HepG2 (cell line): ENCODE measurements around the gene ARHGAP15. TPM values are rescaled to one million over a fixed set of nuclear protein-coding genes. Genes with fewer than 3 reads are reported as not detected.

Source experiments
- ATAC-seq: fragments of 200-7000 bp; cut with Tn5 transposase; 3 replicates; pipeline ENCODE4 v1.9.1; 2020; ENCODE audit warnings: mild to moderate bottlenecking, moderate library complexity
- BruUV-seq: library from RNA; stranded (reverse); fragments of 400-500 nt; replicated peaks from 2 replicates; lab custom pipeline; 2021; lab: Mats Ljungman, UMichigan
- CTCF ChIA-PET: fragments of 300-600 bp; formaldehyde crosslinking; extraction: SDS; loops from one replicate; lab custom pipeline; 2021; ENCODE audit warnings: low total read pairs, inconsistent platforms, low intra/inter-chr PET ratio; lab: Yijun Ruan, JAX
- POLR2A ChIA-PET: fragments of 350-600 bp; sonication (Branson Sonifier 250); formaldehyde crosslinking; loops from one replicate; lab custom pipeline; 2020; ENCODE audit warnings: antibody characterized with exemption, inconsistent platforms; lab: Yijun Ruan, JAX
- DNase-seq: peaks from one replicate; pipeline ENCODE4 v3.0.0-alpha.2; 2015; ENCODE audit warnings: low spot score
- FAIRE-seq: peaks from 3 replicates; lab custom pipeline; 2011; peaks lifted over from hg19 to GRCh38; lab: Jason Lieb, UNC
- H2AFZ ChIP-seq: one replicate; pipeline ENCODE4 v1.6.1; 2011; ENCODE audit warnings: low read length, inconsistent platforms
- H3K27ac ChIP-seq: fragments of 300-600 bp; 3 replicates; pipeline ENCODE4 v1.8.0; 2011; ENCODE audit warnings: mixed run types, mild to moderate bottlenecking, mixed read lengths, low read length, inconsistent platforms; ENCODE audit not compliant: insufficient read depth; ENCODE audit errors: extremely low read length
- H3K27me3 ChIP-seq, 2 experiments: fragments of 200-600 bp in 1 of 2; 2 replicates in 1 of 2; 3 replicates in 1 of 2; pipeline versions ENCODE4 v1.6.0 to v1.8.0; 2011; ENCODE audit warnings: low read length in 2 of 2, mild to moderate bottlenecking in 2 of 2, moderate library complexity in 2 of 2, inconsistent platforms in 1 of 2; ENCODE audit not compliant: insufficient read depth in 2 of 2, control insufficient read depth in 1 of 2
- H3K36me3 ChIP-seq, 2 experiments: fragments of 200-600 bp in 1 of 2; replicated peaks in 1 of 2; 2 replicates in 1 of 2; 3 replicates in 1 of 2; pipeline versions ENCODE4 v1.5.1 to v1.8.0; 2011; ENCODE audit warnings: low read length in 2 of 2, inconsistent platforms in 1 of 2; ENCODE audit not compliant: insufficient read depth in 2 of 2, control insufficient read depth in 1 of 2
- H3K4me1 ChIP-seq: 2 replicates; pipeline ENCODE4 v1.5.1; 2012; ENCODE audit warnings: low read length, inconsistent platforms; ENCODE audit not compliant: insufficient read depth
- H3K4me2 ChIP-seq: 2 replicates; pipeline ENCODE4 v1.6.0; 2011; ENCODE audit warnings: low read depth, low read length, inconsistent platforms
- H3K4me3 ChIP-seq, 3 experiments: fragments of 200-600 bp in 1 of 3; sonication (generic), shearing (Covaris generic) in 1 of 3; replicated peaks in 1 of 3; 2 replicates each; pipeline ENCODE4 v1.5.1; 2011 to 2016; ENCODE audit warnings: low read length in 3 of 3, inconsistent platforms in 2 of 3, low read depth in 2 of 3, mild to moderate bottlenecking in 2 of 3, control low read depth in 1 of 3, mixed read lengths in 1 of 3; ENCODE audit not compliant: insufficient read depth in 1 of 3
- H3K79me2 ChIP-seq: one replicate; pipeline ENCODE4 v1.6.1; 2011; ENCODE audit warnings: low read length, inconsistent platforms; ENCODE audit not compliant: insufficient read depth
- H3K9ac ChIP-seq: 2 replicates; pipeline ENCODE4 v1.6.0; 2011; ENCODE audit warnings: mild to moderate bottlenecking, low read depth, low read length, inconsistent platforms; ENCODE audit not compliant: insufficient read depth
- H3K9me3 ChIP-seq: 2 replicates; pipeline ENCODE4 v1.5.1; 2012; ENCODE audit warnings: mild to moderate bottlenecking, low read length
- H4K20me1 ChIP-seq: 2 replicates; pipeline ENCODE4 v1.6.0; 2011; ENCODE audit warnings: inconsistent platforms, mild to moderate bottlenecking, low read length, moderate library complexity; ENCODE audit not compliant: insufficient read depth
- GATAD1 ChIP-seq: IDR thresholded peaks from 2 replicates; pipeline ENCODE4 v1.6.1; 2016; ENCODE audit warnings: missing genetic modification reagents, missing compliant biosample characterization
- HNF4A ChIP-seq: sonication (generic); formaldehyde crosslinking; IDR thresholded peaks from 2 replicates; pipeline ENCODE4 v1.4.0; 2020; ENCODE audit warnings: missing genetic modification reagents
- HOXA3 ChIP-seq: sonication (generic); formaldehyde crosslinking; IDR thresholded peaks from 2 replicates; pipeline ENCODE4 v1.5.0; 2020; ENCODE audit warnings: missing genetic modification reagents
- PAXIP1 ChIP-seq: sonication (generic); formaldehyde crosslinking; conservative IDR thresholded peaks from 2 replicates; pipeline ENCODE4 v1.4.0; 2020; ENCODE audit warnings: mild to moderate bottlenecking, missing genetic modification reagents, moderate library complexity
- PBX3 ChIP-seq: sonication (generic); formaldehyde crosslinking; IDR thresholded peaks from 2 replicates; pipeline ENCODE4 v1.8.1; 2023; ENCODE audit warnings: missing genetic modification reagents, inconsistent platforms, borderline replicate concordance
- POGZ ChIP-seq: sonication (generic); formaldehyde crosslinking; IDR thresholded peaks from 2 replicates; pipeline ENCODE4 v1.4.0; 2020; ENCODE audit warnings: mild to moderate bottlenecking, missing genetic modification reagents
- SALL2 ChIP-seq: sonication (generic); formaldehyde crosslinking; IDR thresholded peaks from 2 replicates; pipeline ENCODE4 v1.8.1; 2023; ENCODE audit warnings: mild to moderate bottlenecking, missing genetic modification reagents, inconsistent platforms
- SNAPC5 ChIP-seq: sonication (generic); formaldehyde crosslinking; IDR thresholded peaks from 2 replicates; pipeline ENCODE4 v1.8.1; 2023; ENCODE audit warnings: mild to moderate bottlenecking, missing genetic modification reagents, borderline replicate concordance
- ZBTB25 ChIP-seq: IDR thresholded peaks from 2 replicates; pipeline ENCODE4 v1.6.1; 2018; ENCODE audit warnings: missing genetic modification reagents
- ZFAT ChIP-seq: sonication (generic); formaldehyde crosslinking; conservative IDR thresholded peaks from 2 replicates; pipeline ENCODE4 v1.8.1; 2023; ENCODE audit warnings: missing genetic modification reagents, inconsistent platforms
- ZFP36L2 ChIP-seq: sonication (generic); formaldehyde crosslinking; IDR thresholded peaks from 2 replicates; pipeline ENCODE4 v1.4.0; 2020; ENCODE audit warnings: missing genetic modification reagents
- ZNF441 ChIP-seq: sonication (generic); formaldehyde crosslinking; IDR thresholded peaks from 2 replicates; pipeline ENCODE4 v1.7.0; 2021; ENCODE audit warnings: missing genetic modification reagents, borderline replicate concordance
- ZNF616 ChIP-seq: sonication (generic); formaldehyde crosslinking; IDR thresholded peaks from 2 replicates; pipeline ENCODE4 v1.5.0; 2020; ENCODE audit warnings: low read depth, mild to moderate bottlenecking, missing genetic modification reagents
- ZSCAN21 ChIP-seq: sonication (generic); formaldehyde crosslinking; IDR thresholded peaks from 2 replicates; pipeline ENCODE4 v1.8.0; 2022; ENCODE audit warnings: mild to moderate bottlenecking, missing genetic modification reagents, moderate library complexity, borderline replicate concordance
- WGBS: methylation state at CpG from one replicate; pipeline ENCODE4 v1.1.6; 2017; ENCODE audit warnings: low lambda C conversion rate; 5-methylcytosine and 5-hydroxymethylcytosine counted together
- in situ Hi-C: cut with HindIII; loops from 2 replicates; pipeline ENCODE4 v1.10.0; 2017; ENCODE audit warnings: low pct_unique_long_range_greater_than_20kb; ENCODE audit not compliant: extremely low pct_ligation_motif_present
- intact Hi-C: fragments of 100-400 bp; cut with micrococcal nuclease; formaldehyde crosslinking; loops from one replicate; pipeline ENCODE4 v1.10.0; 2022; ENCODE audit not compliant: unreplicated experiment
- polyA plus RNA-seq, 8 experiments: library from polyadenylated mRNA; depleted of rRNA in 3 of 8; stranded (reverse) in 7 of 8; unstranded in 1 of 8; fragments of >200 nt; fragmentation: Illumina TruSeq in 4 of 8; extraction: Trizol in 4 of 8; gene quantifications; 2 replicates each; pipeline versions ENCODE4 v1.2.1 to v1.2.3, GENCODE V29; 2011 to 2016; ENCODE audit warnings: low read depth in 4 of 8, missing spikeins in 1 of 8, mixed read lengths in 1 of 8; ENCODE audit not compliant: insufficient read depth in 1 of 8
- total RNA-seq, 5 experiments: library from RNA; depleted of rRNA; stranded (reverse); fragments of >200 nt; fragmentation: Illumina TruSeq; extraction: Trizol; gene quantifications; 2 replicates each; pipeline ENCODE4 v1.2.3, GENCODE V29; 2016; ENCODE audit warnings: low read depth in 1 of 5
- TF ChIP-seq, protein P1 (sequence below): IDR thresholded peaks from 2 replicates; pipeline ENCODE4 v1.6.1; 2016; ENCODE audit warnings: missing genetic modification reagents, missing compliant biosample characterization
- TF ChIP-seq, protein P2 (sequence below): sonication (generic); formaldehyde crosslinking; IDR thresholded peaks from 2 replicates; pipeline ENCODE4 v1.4.0; 2020; ENCODE audit warnings: missing genetic modification reagents

Gene ARHGAP15
- total and polyA plus RNA-seq, 2 of the 13 experiments (the other 11 are each of a cell fraction or from before 2014, with no cell fraction given) = 0.04 TPM; not detected in 1

GRCh38 chr2:143425896-143426295 lies 296.7 kb downstream of the ARHGAP15 start (continued):
- TF ChIP-seq SNAPC5 (CRISPR knock-in tag) (no peak), ZBTB25 (CRISPR knock-in tag) (no peak), HNF4A (CRISPR knock-in tag) (no peak)

GRCh38 chr2:143426296-143426695 lies 297.1 kb downstream of the ARHGAP15 start:
- in situ Hi-C loops = no loop called here
- TF ChIP-seq PBX3 (CRISPR knock-in tag) (no peak), GATAD1 (CRISPR knock-in tag) (no peak), ZNF616 (no peak), PAXIP1 (CRISPR knock-in tag) (no peak), ZFAT (CRISPR knock-in tag) (no peak), SALL2 (no peak), ZNF441 (no peak), ZFP36L2 (no peak), POGZ (CRISPR knock-in tag) (no peak), ZSCAN21 (CRISPR knock-in tag) (no peak), HOXA3 (no peak)
- TF ChIP-seq, protein P1, sequence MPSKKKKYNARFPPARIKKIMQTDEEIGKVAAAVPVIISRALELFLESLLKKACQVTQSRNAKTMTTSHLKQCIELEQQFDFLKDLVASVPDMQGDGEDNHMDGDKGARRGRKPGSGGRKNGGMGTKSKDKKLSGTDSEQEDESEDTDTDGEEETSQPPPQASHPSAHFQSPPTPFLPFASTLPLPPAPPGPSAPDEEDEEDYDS = no peak
- TF ChIP-seq, protein P2, sequence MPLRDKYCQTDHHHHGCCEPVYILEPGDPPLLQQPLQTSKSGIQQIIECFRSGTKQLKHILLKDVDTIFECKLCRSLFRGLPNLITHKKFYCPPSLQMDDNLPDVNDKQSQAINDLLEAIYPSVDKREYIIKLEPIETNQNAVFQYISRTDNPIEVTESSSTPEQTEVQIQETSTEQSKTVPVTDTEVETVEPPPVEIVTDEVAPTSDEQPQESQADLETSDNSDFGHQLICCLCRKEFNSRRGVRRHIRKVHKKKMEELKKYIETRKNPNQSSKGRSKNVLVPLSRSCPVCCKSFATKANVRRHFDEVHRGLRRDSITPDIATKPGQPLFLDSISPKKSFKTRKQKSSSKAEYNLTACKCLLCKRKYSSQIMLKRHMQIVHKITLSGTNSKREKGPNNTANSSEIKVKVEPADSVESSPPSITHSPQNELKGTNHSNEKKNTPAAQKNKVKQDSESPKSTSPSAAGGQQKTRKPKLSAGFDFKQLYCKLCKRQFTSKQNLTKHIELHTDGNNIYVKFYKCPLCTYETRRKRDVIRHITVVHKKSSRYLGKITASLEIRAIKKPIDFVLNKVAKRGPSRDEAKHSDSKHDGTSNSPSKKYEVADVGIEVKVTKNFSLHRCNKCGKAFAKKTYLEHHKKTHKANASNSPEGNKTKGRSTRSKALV (CRISPR knock-in tag) = no peak

More at GRCh38 chr2:143426296-143426695, 297.1 kb downstream of the ARHGAP15 start:
- no peak overlapping the region for H3K27ac ChIP-seq
- no peak for DNase-seq
- BruUV-seq = no TSS peak
- intact Hi-C loops = no loop called here
- H2AFZ ChIP-seq = no peak overlapping the region
- H4K20me1 ChIP-seq = no peaks in the 10 kb centered on the region
- H3K79me2 ChIP-seq = no peaks in the 10 kb centered on the region
- H3K4me1 ChIP-seq = no peaks in the 10 kb centered on the region
- no peak overlapping the region for H3K4me2 ChIP-seq
- ATAC-seq = no peak
- no peak overlapping the region for H3K9ac ChIP-seq
- CTCF ChIA-PET = no interaction called here
- 11% methylated on average over 4 of the region's 4 CpGs for WGBS
- H3K27me3 ChIP-seq = no peaks in the 10 kb centered on the region
- FAIRE-seq = no peak
- no peaks in the 10 kb centered on the region for H3K36me3 ChIP-seq
- H3K9me3 ChIP-seq = no peaks in the 10 kb centered on the region
- POLR2A ChIA-PET = no interaction called here
- no peak overlapping the region for H3K4me3 ChIP-seq
